Peyer's patch (tissue), 4 donors: ENCODE measurements around the gene FCER2. TPM values are rescaled to one million over a fixed set of nuclear protein-coding genes. Genes with fewer than 3 reads are reported as not detected.

Experiments used
- total RNA-seq, 4 donors: library from RNA; depleted of rRNA; stranded (reverse); fragments of >200 nt; gene quantifications; one replicate each; pipeline ENCODE4 v1.1.0, GENCODE V29; 2016

The FCER2 gene
- total RNA-seq, 4 donors from 2014 or later, result 2.0 to 10.7 TPM; not detected in 2

Other genes with a start within 250 kb of the FCER2 start
- gene PEX11G, start 213.1 kb downstream of the FCER2 start, total RNA-seq, result 10 to 100 TPM in 2 of 4 donors, 1 to 10 TPM in 1, not detected in 1; 8.2 to 14.3 (median 10.3) TPM
- 100 to 1,000 TPM in 2 of 4 donors, 10 to 100 TPM in 2; 77.1 to 124 (median 95.3) TPM for gene ZNF358, start 186.0 kb downstream of the FCER2 start, total RNA-seq
- 10 to 100 TPM; 18.0 to 37.1 (median 21.9) TPM for gene MCOLN1, start 179.5 kb downstream of the FCER2 start, total RNA-seq
- 100 to 1,000 TPM; 181 to 296 (median 234) TPM for gene PNPLA6, start 166.4 kb downstream of the FCER2 start, total RNA-seq
- 10 to 100 TPM; 24.8 to 71.7 (median 60.3) TPM for gene CAMSAP3, start 106.3 kb downstream of the FCER2 start, total RNA-seq
- gene XAB2, start 72.6 kb downstream of the FCER2 start, total RNA-seq, result 10 to 100 TPM; 26.6 to 61.9 (median 33.7) TPM
- 100 to 1,000 TPM in 1 of 4 donors, 10 to 100 TPM in 3; 12.6 to 102 (median 14.5) TPM for gene PET100, start 72.3 kb downstream of the FCER2 start, total RNA-seq
- gene PCP2, start 68.4 kb downstream of the FCER2 start, total RNA-seq, result 10 to 100 TPM in 1 of 4 donors, 1 to 10 TPM in 2, not detected in 1; 2.3 to 13.4 (median 7.8) TPM
- 100 to 1,000 TPM; 117 to 245 (median 199) TPM for gene STXBP2, start 65.0 kb downstream of the FCER2 start, total RNA-seq
- gene RETN, start 33.1 kb downstream of the FCER2 start, total RNA-seq, result not detected
- gene MCEMP1, start 25.0 kb downstream of the FCER2 start, total RNA-seq, result not detected
- gene TRAPPC5, start 21.3 kb downstream of the FCER2 start, total RNA-seq, result 10 to 100 TPM; 18.2 to 55.8 (median 54.0) TPM
- 1 to 10 TPM in 1 of 4 donors, not detected in 3; 1.1 TPM for gene CLEC4G, start 30.0 kb upstream of the FCER2 start, total RNA-seq
- gene CD209, start 45.4 kb upstream of the FCER2 start, total RNA-seq, result 10 to 100 TPM in 1 of 4 donors, 1 to 10 TPM in 3; 1.6 to 31.4 (median 5.2) TPM
- gene CLEC4M, start 61.1 kb upstream of the FCER2 start, total RNA-seq, result not detected
- gene EVI5L, start 128.1 kb upstream of the FCER2 start, total RNA-seq, result 10 to 100 TPM in 3 of 4 donors, 1 to 10 TPM in 1; 7.7 to 22.3 (median 14.9) TPM
- gene PRR36, start 172.3 kb upstream of the FCER2 start, total RNA-seq, result not detected
- gene LRRC8E, start 186.4 kb upstream of the FCER2 start, total RNA-seq, result under 1 TPM in 3 of 4 donors, not detected in 1; 0.57 to 0.88 (median 0.80) TPM
- gene MAP2K7, start 201.7 kb upstream of the FCER2 start, total RNA-seq, result 10 to 100 TPM; 16.6 to 39.3 (median 35.0) TPM
- not detected for gene TGFBR3L, start 212.7 kb upstream of the FCER2 start, total RNA-seq
- 10 to 100 TPM in 2 of 4 donors, 1 to 10 TPM in 2; 7.4 to 12.9 (median 9.4) TPM for gene SNAPC2, start 218.2 kb upstream of the FCER2 start, total RNA-seq
- 1 to 10 TPM in 3 of 4 donors, not detected in 1; 1.6 to 2.5 (median 2.4) TPM for gene CTXN1, start 224.0 kb upstream of the FCER2 start, total RNA-seq
- 100 to 1,000 TPM in 1 of 4 donors, 10 to 100 TPM in 3; 55.5 to 211 (median 80.7) TPM for gene TIMM44, start 241.5 kb upstream of the FCER2 start, total RNA-seq